Bronchial epithelial cell (primary cell): ENCODE measurements around the gene SMIM23. TPM values are rescaled to one million over a fixed set of nuclear protein-coding genes. Genes with fewer than 3 reads are reported as not detected.
"Not testable (repeated sequence)": the region's sequence is repeated elsewhere in the genome, so short reads cannot be mapped to it uniquely, and the experiment has no call there.

Source experiments
- DNase-seq: peaks from one replicate; pipeline ENCODE4 v3.0.0-alpha.2; 2010; ENCODE audit warnings: low read depth
- FAIRE-seq: peaks from 2 replicates; lab custom pipeline; 2011; peaks lifted over from hg19 to GRCh38; lab: Jason Lieb, UNC
- H3K27me3 ChIP-seq: 2 replicates; pipeline ENCODE4 v1.5.1; 2011; ENCODE audit warnings: low read length; ENCODE audit not compliant: control insufficient read depth, insufficient read depth
- H3K36me3 ChIP-seq: 2 replicates; pipeline ENCODE4 v1.5.1; 2011; ENCODE audit warnings: low read length; ENCODE audit not compliant: control insufficient read depth, insufficient read depth
- H3K4me3 ChIP-seq: 2 replicates; pipeline ENCODE4 v1.5.1; 2011; ENCODE audit warnings: mild to moderate bottlenecking, low read depth, low read length, control low read depth
- CTCF ChIP-seq: IDR thresholded peaks from 2 replicates; pipeline ENCODE4 v1.5.1; 2011; ENCODE audit warnings: mild to moderate bottlenecking, moderate library complexity, low read length, control low read depth, inconsistent platforms; ENCODE audit not compliant: insufficient read depth, severe bottlenecking
- total RNA-seq: library from RNA; depleted of rRNA; stranded (reverse); fragments of >200 nt; gene quantifications from 2 replicates; pipeline ENCODE4 v1.2.1, GENCODE V29; 2014

SMIM23 gene
- total RNA-seq, 1 donor from 2014 or later, result not detected

DNA sequence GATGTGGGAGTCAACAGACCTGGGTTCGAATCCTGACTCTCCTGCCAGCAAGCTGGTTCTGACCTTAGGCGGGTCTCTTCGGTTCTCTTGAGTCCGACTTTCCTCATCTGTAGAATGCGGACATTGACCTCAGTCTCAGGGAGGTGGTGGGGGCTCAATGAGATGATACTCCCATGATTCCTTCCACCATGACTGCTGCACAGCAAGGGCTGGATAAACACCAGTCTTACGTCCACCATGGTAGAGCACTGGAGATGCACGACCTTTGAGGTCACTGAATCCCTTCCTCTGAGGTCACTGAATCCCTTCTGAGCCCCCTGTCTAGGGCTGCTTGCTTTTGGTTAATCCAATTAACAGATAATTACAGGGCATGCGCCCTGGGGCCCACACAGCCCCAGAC, 12.5 kb upstream of the SMIM23 start:
- DNase-seq (no peak), FAIRE-seq (no peak)
- TF ChIP-seq CTCF, result no peak
- no peak overlapping the region for H3K4me3 ChIP-seq
- H3K36me3 ChIP-seq, result no peaks in the 10 kb centered on the region
- H3K27me3 ChIP-seq, result no peaks in the 10 kb centered on the region

GRCh38 chr5:171774418-171774817, 11.2 kb upstream of the SMIM23 start:
- Histone ChIP-seq H3K36me3 (no peaks in the 10 kb centered on the region), H3K27me3 (no peaks in the 10 kb centered on the region), H3K4me3 (no peak overlapping the region)
- FAIRE-seq (no peak), DNase-seq (no peak)
- TF ChIP-seq CTCF, result no peak

DNA sequence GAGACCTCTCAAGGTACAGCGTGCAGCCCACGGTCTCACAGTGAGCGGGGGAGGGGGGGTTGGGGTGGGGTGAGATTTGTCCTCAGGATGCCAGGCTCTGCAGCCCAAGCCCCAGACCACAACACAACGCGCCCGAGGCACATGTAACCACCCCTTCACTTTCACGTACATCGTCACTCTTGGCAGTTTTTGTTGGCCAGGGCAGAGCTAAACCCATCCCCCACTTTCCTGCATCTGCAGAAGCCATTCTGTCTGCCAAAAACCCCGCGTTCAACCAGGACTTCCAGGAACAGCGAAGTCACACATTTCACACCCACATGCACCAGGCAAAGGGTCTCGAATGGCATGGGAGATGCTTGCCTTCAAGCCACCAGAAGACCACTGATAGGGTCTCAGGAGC, 9.4 kb upstream of the SMIM23 start:
- no peak for TF ChIP-seq CTCF
- no peak for FAIRE-seq
- H3K4me3 ChIP-seq, result no peak overlapping the region

GRCh38 chr5:171776770-171777759, 8.6 kb upstream of the SMIM23 start:
- FAIRE-seq (no peak), DNase-seq (no peak)
- no peak for TF ChIP-seq CTCF
- Histone ChIP-seq H3K4me3 (no peak overlapping the region), H3K36me3 (no peaks in the 10 kb centered on the region), H3K27me3 (no peaks in the 10 kb centered on the region)

More for the DNA sequence above, 9.4 kb upstream of the SMIM23 start:
- DNase-seq, result no peak
- Histone ChIP-seq H3K27me3 (no peaks in the 10 kb centered on the region), H3K36me3 (no peaks in the 10 kb centered on the region)

- not testable (repeated sequence) for H3K27me3 ChIP-seq, H3K36me3 ChIP-seq, H3K4me3 ChIP-seq, DNase-seq, FAIRE-seq
Measured at GRCh38 chr5:171781744-171782143, 3.9 kb upstream of the SMIM23 start.

GRCh38 chr5:171782332-171782966, 3.2 kb upstream of the SMIM23 start:
- TF ChIP-seq CTCF, result no peak
- H3K27me3 ChIP-seq, result no peaks in the 10 kb centered on the region
- H3K36me3 ChIP-seq, result no peaks in the 10 kb centered on the region
- DNase-seq (peak; percentile 37), FAIRE-seq (no peak)
- H3K4me3 ChIP-seq, result no peak overlapping the region
